ENCODE measurements around the gene UBXN7. TPM values are rescaled to one million over a fixed set of nuclear protein-coding genes. Genes with fewer than 3 reads are reported as not detected.
"Not testable (repeated sequence)": the region's sequence is repeated elsewhere in the genome, so short reads cannot be mapped to it uniquely, and the experiment has no call there.

UBXN7 gene
- total RNA-seq, 1 donor = 21.0 TPM

- DNase-seq (ENCODE audit: insufficient read length, low spot score, missing footprints) = no peak
- Histone ChIP-seq H3K27ac (ENCODE audit: low read depth, low read length) (no peak overlapping the region), H3K9me3 (ENCODE audit: low read depth, low read length) (no peaks in the 10 kb centered on the region), H3K27me3 (ENCODE audit: insufficient read depth, low read length) (no peaks in the 10 kb centered on the region), H4K20me1 (ENCODE audit: insufficient read depth, low read length) (peaks cover 4% of the 10 kb centered on the region), H3K79me2 (ENCODE audit: insufficient read depth, low read length) (no peaks in the 10 kb centered on the region), H3K4me1 (ENCODE audit: insufficient read depth, low read length) (no peaks in the 10 kb centered on the region), H3K4me2 (ENCODE audit: insufficient read depth, low read length) (no peak overlapping the region), H3K4me3 (ENCODE audit: insufficient read depth, low read length) (no peak overlapping the region), H3K36me3 (ENCODE audit: insufficient read depth, low read length) (peaks cover 39% of the 10 kb centered on the region), H2AFZ (ENCODE audit: low read length) (no peak overlapping the region)
- no peak for TF ChIP-seq CTCF (IDR thresholded peaks at IDR 0.05; ENCODE audit: extremely low read depth, low read depth, low read length)
Measured at GRCh38 chr3:196351541-196351940, 80.7 kb downstream of the UBXN7 start.

DNA sequence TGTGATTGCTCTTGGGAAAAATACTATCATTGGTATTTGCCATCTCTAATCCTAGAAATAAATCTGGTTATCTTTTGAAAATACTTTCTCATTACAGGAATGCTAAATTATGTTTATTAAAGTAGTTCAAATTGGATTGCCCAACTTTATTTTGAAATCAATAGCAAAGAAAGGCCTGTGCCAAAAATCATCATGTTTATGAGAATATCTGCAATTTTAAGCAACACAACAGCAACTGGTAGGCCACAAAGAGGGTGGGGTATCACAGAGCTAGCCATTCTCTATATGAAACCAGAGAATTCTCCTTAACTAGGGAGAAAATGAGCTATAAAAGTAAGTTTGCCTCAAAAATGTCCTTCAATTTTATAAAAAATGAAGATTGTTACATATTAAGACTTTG, 82.2 kb downstream of the UBXN7 start:
- H3K27me3 ChIP-seq (ENCODE audit: insufficient read depth, low read length) = no peaks in the 10 kb centered on the region
- peaks cover 25% of the 10 kb centered on the region for H3K36me3 ChIP-seq (ENCODE audit: insufficient read depth, low read length)
- no peaks in the 10 kb centered on the region for H3K4me1 ChIP-seq (ENCODE audit: insufficient read depth, low read length)
- TF ChIP-seq CTCF (IDR thresholded peaks at IDR 0.05; ENCODE audit: extremely low read depth, low read depth, low read length) = no peak
- H3K4me3 ChIP-seq (ENCODE audit: insufficient read depth, low read length) = no peak overlapping the region
- H3K79me2 ChIP-seq (ENCODE audit: insufficient read depth, low read length) = no peaks in the 10 kb centered on the region
- no peak overlapping the region for H3K4me2 ChIP-seq (ENCODE audit: insufficient read depth, low read length)
- H3K27ac ChIP-seq (ENCODE audit: low read depth, low read length) = no peak overlapping the region
- no peak overlapping the region for H2AFZ ChIP-seq (ENCODE audit: low read length)
- no peaks in the 10 kb centered on the region for H3K9me3 ChIP-seq (ENCODE audit: low read depth, low read length)
- DNase-seq (ENCODE audit: insufficient read length, low spot score, missing footprints) = no peak
- peaks cover 4% of the 10 kb centered on the region for H4K20me1 ChIP-seq (ENCODE audit: insufficient read depth, low read length)

DNA sequence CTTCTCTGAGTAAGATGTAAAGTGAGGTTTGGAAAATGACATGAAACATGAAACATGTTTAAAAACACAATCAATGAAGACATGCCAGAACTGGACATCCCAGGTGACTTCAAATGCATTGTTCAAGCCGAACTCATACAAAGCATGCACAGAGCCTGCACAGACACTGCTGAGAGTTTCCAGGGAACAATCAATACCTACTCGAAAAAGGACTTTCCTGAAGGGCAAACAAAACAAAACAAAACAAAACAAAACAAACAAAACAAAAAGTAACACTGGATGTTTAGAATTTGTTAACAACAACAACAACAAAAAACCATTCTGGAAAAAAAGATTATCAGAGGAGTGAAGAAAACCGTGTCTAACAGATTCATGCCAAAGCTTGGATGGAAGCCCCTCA, 83.5 kb downstream of the UBXN7 start:
- peaks cover 4% of the 10 kb centered on the region for H4K20me1 ChIP-seq (ENCODE audit: insufficient read depth, low read length)
- H3K36me3 ChIP-seq (ENCODE audit: insufficient read depth, low read length) = peaks cover 16% of the 10 kb centered on the region
- H3K4me1 ChIP-seq (ENCODE audit: insufficient read depth, low read length) = no peaks in the 10 kb centered on the region
- no peak overlapping the region for H2AFZ ChIP-seq (ENCODE audit: low read length)
- DNase-seq (ENCODE audit: insufficient read length, low spot score, missing footprints) = no peak
- H3K27me3 ChIP-seq (ENCODE audit: insufficient read depth, low read length) = no peaks in the 10 kb centered on the region
- H3K79me2 ChIP-seq (ENCODE audit: insufficient read depth, low read length) = no peaks in the 10 kb centered on the region
- no peak overlapping the region for H3K4me2 ChIP-seq (ENCODE audit: insufficient read depth, low read length)
- H3K27ac ChIP-seq (ENCODE audit: low read depth, low read length) = no peak overlapping the region
- TF ChIP-seq CTCF (IDR thresholded peaks at IDR 0.05; ENCODE audit: extremely low read depth, low read depth, low read length) = no peak
- no peak overlapping the region for H3K4me3 ChIP-seq (ENCODE audit: insufficient read depth, low read length)
- H3K9me3 ChIP-seq (ENCODE audit: low read depth, low read length) = no peaks in the 10 kb centered on the region

GRCh38 chr3:196344663-196345062, 87.6 kb downstream of the UBXN7 start:
- Histone ChIP-seq H3K27me3 (ENCODE audit: insufficient read depth, low read length) (no peaks in the 10 kb centered on the region), H4K20me1 (ENCODE audit: insufficient read depth, low read length) (no peaks in the 10 kb centered on the region), H2AFZ (ENCODE audit: low read length) (no peak overlapping the region), H3K9me3 (ENCODE audit: low read depth, low read length) (no peaks in the 10 kb centered on the region), H3K36me3 (ENCODE audit: insufficient read depth, low read length) (peaks cover 8% of the 10 kb centered on the region), H3K79me2 (ENCODE audit: insufficient read depth, low read length) (no peaks in the 10 kb centered on the region), H3K4me2 (ENCODE audit: insufficient read depth, low read length) (no peak overlapping the region), H3K4me3 (ENCODE audit: insufficient read depth, low read length) (no peak overlapping the region), H3K4me1 (ENCODE audit: insufficient read depth, low read length) (peaks cover 9% of the 10 kb centered on the region), H3K27ac (ENCODE audit: low read depth, low read length) (no peak overlapping the region)
- DNase-seq (ENCODE audit: insufficient read length, low spot score, missing footprints) = no peak
- no peak for TF ChIP-seq CTCF (IDR thresholded peaks at IDR 0.05; ENCODE audit: extremely low read depth, low read depth, low read length)

DNA sequence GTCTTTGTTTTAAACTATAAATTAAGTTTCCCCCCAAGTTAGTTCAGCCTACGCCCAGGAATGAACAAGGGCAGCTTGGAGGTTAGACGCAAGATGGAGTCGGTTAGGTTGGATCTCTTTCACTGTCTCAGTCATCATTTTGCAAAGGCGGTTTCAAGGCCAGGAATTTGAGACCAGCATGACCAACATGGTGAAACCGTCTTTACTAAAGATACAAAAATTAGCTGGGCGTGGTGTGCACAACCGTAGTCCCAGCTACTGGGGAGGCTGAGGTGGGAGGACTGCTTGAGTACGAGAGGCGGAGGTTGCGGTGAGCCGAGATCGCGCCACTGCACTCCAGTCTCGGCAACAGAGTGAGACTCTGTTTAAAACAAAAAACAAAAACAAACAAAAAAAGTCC, 88.3 kb downstream of the UBXN7 start:
- not testable (repeated sequence) for H3K27me3 ChIP-seq (ENCODE audit: insufficient read depth, low read length); H4K20me1 ChIP-seq (ENCODE audit: insufficient read depth, low read length); DNase-seq (ENCODE audit: insufficient read length, low spot score, missing footprints); H3K4me3 ChIP-seq (ENCODE audit: insufficient read depth, low read length); H3K4me2 ChIP-seq (ENCODE audit: insufficient read depth, low read length); H3K9me3 ChIP-seq (ENCODE audit: low read depth, low read length); H3K27ac ChIP-seq (ENCODE audit: low read depth, low read length); H3K79me2 ChIP-seq (ENCODE audit: insufficient read depth, low read length); H2AFZ ChIP-seq (ENCODE audit: low read length); H3K36me3 ChIP-seq (ENCODE audit: insufficient read depth, low read length)
- peaks cover 11% of the 10 kb centered on the region for H3K4me1 ChIP-seq (ENCODE audit: insufficient read depth, low read length)

Measured in osteoblast (primary cell).